Suprapubic skin (tissue), 4 donors: ENCODE measurements around the gene COL5A1. TPM values are rescaled to one million over a fixed set of nuclear protein-coding genes. Genes with fewer than 3 reads are reported as not detected.
A peak's percentile ranks its signal among the peaks of the same experiment; 100 is the strongest.

ENCODE experiments used
- DNase-seq, 2 donors: peaks; one replicate each; pipeline ENCODE4 v3.0.0-alpha.2; 2019; ENCODE audit warnings: low spot score in 2 of 2
- H3K27ac ChIP-seq: fragments of 200-600 bp; sonication (generic); one replicate; pipeline ENCODE4 v1.5.1; 2019
- H3K27me3 ChIP-seq: fragments of 200-600 bp; sonication (generic); one replicate; pipeline ENCODE4 v1.5.1; 2019
- H3K36me3 ChIP-seq: fragments of 200-600 bp; sonication (generic); one replicate; pipeline ENCODE4 v1.5.1; 2019
- H3K4me1 ChIP-seq: fragments of 200-600 bp; sonication (generic); one replicate; pipeline ENCODE4 v1.5.1; 2019
- H3K4me3 ChIP-seq: fragments of 200-600 bp; sonication (generic); one replicate; pipeline ENCODE4 v1.5.1; 2019; ENCODE audit warnings: mild to moderate bottlenecking
- H3K9me3 ChIP-seq: fragments of 200-600 bp; sonication (generic); one replicate; pipeline ENCODE4 v1.5.1; 2019
- CTCF ChIP-seq, 2 donors: fragments of 200-600 bp in 1 of 2; fragments of 450-650 bp in 1 of 2; sonication (generic) in 1 of 2; IDR thresholded peaks; one replicate each; pipeline ENCODE4 v1.5.1; 2016 to 2019; ENCODE audit warnings: antibody characterized with exemption in 2 of 2, mild to moderate bottlenecking in 1 of 2, moderate library complexity in 1 of 2
- EP300 ChIP-seq: sonication (generic); formaldehyde crosslinking; IDR thresholded peaks from one replicate; pipeline ENCODE4 v1.6.1; 2017; ENCODE audit warnings: antibody characterized with exemption
- POLR2A ChIP-seq, 2 donors: fragments of 450-650 bp; IDR thresholded peaks; one replicate each; pipeline ENCODE4 v1.6.1; 2017; ENCODE audit warnings: antibody characterized with exemption in 2 of 2, mild to moderate bottlenecking in 2 of 2, moderate library complexity in 2 of 2
- POLR2AphosphoS5 ChIP-seq, 3 donors: sonication (generic); formaldehyde crosslinking; IDR thresholded peaks; one replicate each; pipeline ENCODE4 v1.6.1; 2017; ENCODE audit warnings: antibody characterized with exemption in 3 of 3
- WGBS: methylation state at CpG from one replicate; pipeline ENCODE4 v1.1.5; 2018; 5-methylcytosine and 5-hydroxymethylcytosine counted together
- total RNA-seq, 4 donors: library from RNA; depleted of rRNA; stranded (reverse); fragments of >200 nt; gene quantifications; one replicate each; pipeline ENCODE4 v1.1.0, GENCODE V29; 2016

COL5A1 gene
- total RNA-seq, 4 donors from 2014 or later, result 8.6 to 16.5 (median 15.4) TPM

- TF ChIP-seq POLR2A (IDR thresholded peaks at IDR 0.05) (no peak), CTCF (IDR thresholded peaks at IDR 0.05) (no peak), EP300 (no peak), POLR2AphosphoS5 (IDR thresholded peaks at IDR 0.05) (no peak)
- Histone ChIP-seq H3K4me3 (no peak overlapping the region), H3K9me3 (no peaks in the 10 kb centered on the region), H3K27ac (no peak overlapping the region), H3K27me3 (peaks cover 13% of the 10 kb centered on the region), H3K36me3 (no peaks in the 10 kb centered on the region), H3K4me1 (no peaks in the 10 kb centered on the region)
- DNase-seq, result no peak
- 74% methylated on average over 1 of the region's 1 CpG for WGBS
These were observed 233.8 kb downstream of the COL5A1 start for GRCh38 chr9:134875371-134875770.

GRCh38 chr9:134877541-134877940 is 235.9 kb downstream of the COL5A1 start:
- Histone ChIP-seq H3K9me3 (no peaks in the 10 kb centered on the region), H3K36me3 (no peaks in the 10 kb centered on the region), H3K27me3 (peaks cover 12% of the 10 kb centered on the region), H3K4me1 (no peaks in the 10 kb centered on the region), H3K27ac (no peak overlapping the region), H3K4me3 (no peak overlapping the region)
- TF ChIP-seq EP300 (no peak), POLR2AphosphoS5 (IDR thresholded peaks at IDR 0.05) (no peak), CTCF (IDR thresholded peaks at IDR 0.05) (no peak), POLR2A (IDR thresholded peaks at IDR 0.05) (no peak)
- WGBS, result 93% methylated on average over 4 of the region's 4 CpGs
- DNase-seq, result peak in 1 of 2 donors; percentile 43

GRCh38 chr9:134879664-134880483 is 238.3 kb downstream of the COL5A1 start:
- WGBS, result 89% methylated on average over 12 of the region's 13 CpGs
- Histone ChIP-seq H3K36me3 (no peaks in the 10 kb centered on the region), H3K4me3 (no peak overlapping the region), H3K27me3 (peaks cover 9% of the 10 kb centered on the region), H3K9me3 (no peaks in the 10 kb centered on the region), H3K27ac (no peak overlapping the region), H3K4me1 (no peaks in the 10 kb centered on the region)
- peak; percentile 35 to 56 for DNase-seq
- TF ChIP-seq EP300, result no peak
- no peak for TF ChIP-seq POLR2AphosphoS5 (IDR thresholded peaks at IDR 0.05)
- no peak for TF ChIP-seq CTCF (IDR thresholded peaks at IDR 0.05)
- no peak for TF ChIP-seq POLR2A (IDR thresholded peaks at IDR 0.05)

GRCh38 chr9:134880484-134881312 is 239.1 kb downstream of the COL5A1 start, which contains the start of gene FCN2:
TSS of gene FCN2 (plus strand) at chr9:134880810. CDS start at chr9:134880822, 12 bp downstream.
- no peak for TF ChIP-seq POLR2AphosphoS5 (IDR thresholded peaks at IDR 0.05)
- TF ChIP-seq EP300, result no peak
- no peak for TF ChIP-seq CTCF (IDR thresholded peaks at IDR 0.05)
- no peak for TF ChIP-seq POLR2A (IDR thresholded peaks at IDR 0.05)
- no peaks in the 10 kb centered on the region for H3K4me1 ChIP-seq
- no peaks in the 10 kb centered on the region for H3K9me3 ChIP-seq
- no peak within 1 kb of the TSS for H3K4me3 ChIP-seq
- H3K27ac ChIP-seq, result no peak within 1 kb of the TSS
- 83% methylated on average over 16 of the region's 25 CpGs for WGBS
- H3K36me3 ChIP-seq, result no peaks in the 10 kb centered on the region
- DNase-seq, result peak in 1 of 2 donors; percentile 65
- H3K27me3 ChIP-seq, result peaks cover 9% of the 10 kb centered on the region

- Histone ChIP-seq H3K4me1 (no peaks in the 10 kb centered on the region), H3K4me3 (no peak overlapping the region), H3K27ac (no peak overlapping the region), H3K36me3 (no peaks in the 10 kb centered on the region), H3K27me3 (peaks cover 9% of the 10 kb centered on the region), H3K9me3 (no peaks in the 10 kb centered on the region)
- DNase-seq, result peak in 1 of 2 donors; percentile 61
- 76% methylated on average over 5 of the region's 13 CpGs for WGBS
- TF ChIP-seq EP300 (no peak), POLR2AphosphoS5 (IDR thresholded peaks at IDR 0.05) (no peak), POLR2A (IDR thresholded peaks at IDR 0.05) (no peak), CTCF (IDR thresholded peaks at IDR 0.05) (no peak)
These were observed 239.7 kb downstream of the COL5A1 start for GRCh38 chr9:134881313-134881670.
